ENCODE measurements around the gene MUS81. TPM values are rescaled to one million over a fixed set of nuclear protein-coding genes. Genes with fewer than 3 reads are reported as not detected.

The MUS81 gene
- total RNA-seq, 1 donor from 2014 or later: 36.8 TPM

DNA sequence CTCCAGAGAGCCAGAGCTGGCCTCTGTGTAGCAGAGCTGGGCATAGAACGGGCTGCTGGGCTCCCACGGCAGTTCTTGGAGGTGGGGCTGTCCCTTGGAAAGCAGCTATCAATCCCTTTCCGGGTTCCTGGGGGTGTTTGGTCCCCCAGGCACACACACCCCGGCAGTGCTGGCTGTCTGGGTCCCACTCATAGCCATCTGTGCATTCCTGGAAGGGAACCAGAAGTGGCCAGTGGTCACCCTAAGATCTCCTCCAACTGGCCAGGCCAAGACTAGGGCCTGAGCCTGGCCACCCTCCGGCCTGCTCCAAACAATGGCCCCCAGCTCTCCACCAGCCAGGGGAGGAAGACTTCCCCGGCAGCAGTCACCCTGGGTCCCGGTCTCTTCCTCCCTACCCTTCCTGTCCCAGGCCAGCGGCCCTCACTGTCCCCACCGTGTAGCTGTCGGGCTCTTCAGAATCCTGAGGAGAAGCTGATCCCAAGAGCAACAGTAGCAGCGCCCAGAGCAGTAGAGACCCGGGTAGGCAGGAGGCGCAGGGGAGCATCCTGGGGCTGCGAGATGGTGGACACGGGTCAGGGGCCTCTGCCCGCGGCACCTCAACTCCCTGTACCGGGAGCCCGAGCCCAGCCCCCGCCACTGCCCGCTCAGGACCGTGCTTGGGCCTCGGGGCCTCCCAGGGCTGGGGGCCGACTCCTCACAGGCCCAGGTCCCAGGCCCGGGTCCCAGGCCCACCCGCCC, 11.7 kb downstream of the MUS81 start:
- H3K27ac ChIP-seq: no peak overlapping the region

GRCh38 chr11:65872586-65873317, 12.5 kb downstream of the MUS81 start, which contains the start of gene EFEMP2:
Gene EFEMP2 (minus strand): TSS chr11:65872800. CDS start chr11:65872354, 446 bp downstream.
- Histone ChIP-seq H3K4me1 (peaks cover 4% of the 10 kb centered on the region), H4K20me1 (ENCODE audit: low read depth) (no peaks in the 10 kb centered on the region), H3K4me3 (peak within 1 kb of the TSS; percentile 67), H3K9ac (peak within 1 kb of the TSS; percentile 37), H3K4me2 (peak within 1 kb of the TSS; percentile 97), H3K27ac (no peak within 1 kb of the TSS), H3F3A (ENCODE audit: low read depth) (peaks cover 15% of the 10 kb centered on the region), H3K27me3 (peaks cover 17% of the 10 kb centered on the region), H3K79me2 (ENCODE audit: low read depth) (no peaks in the 10 kb centered on the region), H3K36me3 (no peaks in the 10 kb centered on the region), H3K9me3 (ENCODE audit: low read depth) (no peaks in the 10 kb centered on the region), H2AFZ (replicated peaks) (peak within 1 kb of the TSS; percentile 64)
- TF ChIP-seq EZH2phosphoT487 (IDR thresholded peaks at IDR 0.05) (no peak), EZH2 (IDR thresholded peaks at IDR 0.05) (no peak)
- TF ChIP-seq, protein P1, sequence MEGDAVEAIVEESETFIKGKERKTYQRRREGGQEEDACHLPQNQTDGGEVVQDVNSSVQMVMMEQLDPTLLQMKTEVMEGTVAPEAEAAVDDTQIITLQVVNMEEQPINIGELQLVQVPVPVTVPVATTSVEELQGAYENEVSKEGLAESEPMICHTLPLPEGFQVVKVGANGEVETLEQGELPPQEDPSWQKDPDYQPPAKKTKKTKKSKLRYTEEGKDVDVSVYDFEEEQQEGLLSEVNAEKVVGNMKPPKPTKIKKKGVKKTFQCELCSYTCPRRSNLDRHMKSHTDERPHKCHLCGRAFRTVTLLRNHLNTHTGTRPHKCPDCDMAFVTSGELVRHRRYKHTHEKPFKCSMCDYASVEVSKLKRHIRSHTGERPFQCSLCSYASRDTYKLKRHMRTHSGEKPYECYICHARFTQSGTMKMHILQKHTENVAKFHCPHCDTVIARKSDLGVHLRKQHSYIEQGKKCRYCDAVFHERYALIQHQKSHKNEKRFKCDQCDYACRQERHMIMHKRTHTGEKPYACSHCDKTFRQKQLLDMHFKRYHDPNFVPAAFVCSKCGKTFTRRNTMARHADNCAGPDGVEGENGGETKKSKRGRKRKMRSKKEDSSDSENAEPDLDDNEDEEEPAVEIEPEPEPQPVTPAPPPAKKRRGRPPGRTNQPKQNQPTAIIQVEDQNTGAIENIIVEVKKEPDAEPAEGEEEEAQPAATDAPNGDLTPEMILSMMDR (IDR thresholded peaks at IDR 0.05): no peak
- Mint-ChIP-seq H3K9me3 (no peaks in the 10 kb centered on the region), H3K4me1 (peaks cover 25% of the 10 kb centered on the region), H3K36me3 (no peaks in the 10 kb centered on the region), H3K27me3 (ENCODE audit: insufficient read depth, low read depth) (peaks cover 17% of the 10 kb centered on the region), H3K4me3 (peak within 1 kb of the TSS; percentile 83), H3K27ac (peak within 1 kb of the TSS; percentile 38)
- peak; percentile 57 for DNase-seq (ENCODE audit: low spot score)

More for the DNA sequence above, 11.7 kb downstream of the MUS81 start:
- Histone ChIP-seq H2AFZ (replicated peaks) (no peak overlapping the region), H3K4me2 (peak overlapping the region; percentile 97), H3K4me1 (peaks cover 4% of the 10 kb centered on the region), H3K79me2 (ENCODE audit: low read depth) (no peaks in the 10 kb centered on the region), H3F3A (ENCODE audit: low read depth) (peaks cover 23% of the 10 kb centered on the region), H3K36me3 (no peaks in the 10 kb centered on the region), H3K9ac (peak overlapping the region; percentile 37), H3K4me3 (peak overlapping the region; percentile 67), H3K27me3 (peaks cover 17% of the 10 kb centered on the region), H4K20me1 (ENCODE audit: low read depth) (peaks cover 5% of the 10 kb centered on the region), H3K9me3 (ENCODE audit: low read depth) (no peaks in the 10 kb centered on the region)
- Mint-ChIP-seq H3K27me3 (ENCODE audit: insufficient read depth, low read depth) (peaks cover 19% of the 10 kb centered on the region), H3K36me3 (no peaks in the 10 kb centered on the region), H3K4me3 (peak overlapping the region; percentile 62), H3K27ac (no peak overlapping the region), H3K4me1 (peaks cover 33% of the 10 kb centered on the region), H3K9me3 (no peaks in the 10 kb centered on the region)
- DNase-seq (ENCODE audit: low spot score): peak; percentile 56
- TF ChIP-seq, protein P1 (IDR thresholded peaks at IDR 0.05): no peak
- TF ChIP-seq EZH2 (IDR thresholded peaks at IDR 0.05): no peak
- TF ChIP-seq EZH2phosphoT487 (IDR thresholded peaks at IDR 0.05): no peak

DNA sequence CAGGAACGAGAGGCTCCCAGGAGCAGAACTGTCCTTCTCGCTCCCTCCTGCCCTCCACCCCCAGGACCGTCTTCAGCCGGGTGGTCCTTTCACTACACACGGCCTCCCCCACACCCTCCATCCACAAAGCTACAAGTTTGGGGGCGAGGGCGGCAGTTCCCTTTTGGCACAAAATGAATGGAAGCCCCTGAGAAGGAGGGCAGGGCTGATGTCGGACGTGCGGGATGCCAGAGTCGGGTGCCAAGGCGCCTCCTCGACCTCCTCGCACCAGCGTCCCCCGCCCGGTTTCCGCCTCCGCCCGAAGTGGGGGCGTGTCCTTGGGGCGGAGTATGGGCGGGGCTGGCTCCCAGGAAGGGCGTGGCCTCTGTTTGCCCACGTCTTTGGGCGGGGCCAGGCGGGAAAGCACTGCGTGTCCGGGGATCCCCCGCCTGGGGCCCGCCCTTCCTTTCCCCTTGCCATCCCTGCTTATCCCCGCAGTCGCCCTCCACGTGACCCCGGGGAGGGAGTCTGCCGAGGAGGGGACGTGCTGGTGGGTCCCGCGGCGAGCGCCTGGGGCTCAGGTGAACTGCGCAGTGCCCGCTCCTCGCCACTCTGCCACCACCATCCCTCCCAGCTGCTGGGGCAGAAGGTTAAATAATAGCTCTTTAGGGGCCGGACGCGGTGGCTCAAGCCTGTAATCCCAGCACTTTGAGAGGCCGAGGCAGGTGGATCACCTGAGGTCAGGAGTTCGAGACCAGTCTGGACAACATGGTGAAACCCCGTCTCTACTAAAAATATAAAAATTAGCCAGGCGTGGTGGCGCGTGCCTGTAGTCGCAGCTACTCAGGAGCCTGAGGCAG, 13.3 kb downstream of the MUS81 start:
- Histone ChIP-seq H3K9me3 (ENCODE audit: low read depth) (no peaks in the 10 kb centered on the region), H3K36me3 (no peaks in the 10 kb centered on the region), H3K9ac (no peak overlapping the region), H3K27me3 (peaks cover 17% of the 10 kb centered on the region), H3K4me1 (peaks cover 4% of the 10 kb centered on the region), H4K20me1 (ENCODE audit: low read depth) (no peaks in the 10 kb centered on the region), H2AFZ (replicated peaks) (peak overlapping the region; percentile 64), H3K27ac (no peak overlapping the region), H3K79me2 (ENCODE audit: low read depth) (no peaks in the 10 kb centered on the region), H3F3A (ENCODE audit: low read depth) (peaks cover 14% of the 10 kb centered on the region), H3K4me2 (peak overlapping the region; percentile 97), H3K4me3 (peak overlapping the region; percentile 67)
- Mint-ChIP-seq H3K4me3 (peak overlapping the region; percentile 83), H3K27me3 (ENCODE audit: insufficient read depth, low read depth) (peaks cover 19% of the 10 kb centered on the region), H3K36me3 (no peaks in the 10 kb centered on the region), H3K4me1 (peaks cover 23% of the 10 kb centered on the region), H3K9me3 (no peaks in the 10 kb centered on the region), H3K27ac (peak overlapping the region; percentile 38)
- TF ChIP-seq, protein P1 (IDR thresholded peaks at IDR 0.05): no peak
- peak; percentile 59 for TF ChIP-seq EZH2 (IDR thresholded peaks at IDR 0.05)
- peak; percentile 96 for DNase-seq (ENCODE audit: low spot score)
